Stimulated activated memory B cell treated with anti-CD40 and anti-IgM and Interleukin-4, amounts not matched to agents 10 μg/mL and 1 μg/mL and 100 μg/mL, for 72 hours (primary cell): ENCODE data around the gene PTGDR.

Experiments
- ATAC-seq: fragments of 150-1000 bp; cut with Tn5 transposase; 2 replicates; pipeline ENCODE4 v1.10.0; 2021
- H3K27ac Mint-ChIP-seq: one replicate; pipeline ENCODE4 v1.8.0; 2022; ENCODE audit warnings: mild to moderate bottlenecking, mixed read lengths
- H3K27me3 Mint-ChIP-seq: one replicate; pipeline ENCODE4 v1.8.0; 2022; ENCODE audit warnings: mixed read lengths
- H3K36me3 Mint-ChIP-seq: one replicate; pipeline ENCODE4 v1.8.0; 2022; ENCODE audit warnings: mixed read lengths
- H3K4me1 Mint-ChIP-seq: one replicate; pipeline ENCODE4 v1.8.0; 2022; ENCODE audit warnings: mixed read lengths
- H3K4me3 Mint-ChIP-seq: one replicate; pipeline ENCODE4 v1.8.0; 2022; ENCODE audit warnings: mild to moderate bottlenecking, moderate library complexity, mixed read lengths
- H3K9me3 Mint-ChIP-seq: one replicate; pipeline ENCODE4 v1.8.0; 2022; ENCODE audit warnings: mixed read lengths

PTGDR gene

DNA sequence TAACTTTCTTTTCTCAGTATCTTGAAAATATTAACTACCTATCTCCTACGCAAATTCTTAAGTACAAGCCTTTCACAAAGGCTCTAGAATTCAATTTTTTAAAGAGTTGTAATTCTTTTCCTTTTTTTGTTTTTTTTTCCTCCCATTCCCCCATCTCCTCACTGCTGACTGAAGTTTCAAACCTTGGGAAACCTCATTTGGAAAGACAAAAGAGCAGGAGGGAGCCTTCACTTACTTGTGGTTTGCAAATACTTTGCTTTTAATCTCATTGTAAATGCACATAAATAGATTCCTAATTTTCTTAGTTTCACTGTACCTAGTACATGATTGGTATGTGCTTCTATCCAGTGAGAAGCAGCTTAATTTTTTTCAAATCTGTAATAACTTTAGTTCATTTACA lies 15.8 kb upstream of the PTGDR start:
- Mint-ChIP-seq H3K4me1 (peaks cover 6% of the 10 kb centered on the region), H3K27ac (no peak overlapping the region), H3K9me3 (peaks cover 9% of the 10 kb centered on the region), H3K4me3 (no peak overlapping the region), H3K36me3 (peaks cover 4% of the 10 kb centered on the region), H3K27me3 (peaks cover 43% of the 10 kb centered on the region)
- no peak for ATAC-seq

DNA sequence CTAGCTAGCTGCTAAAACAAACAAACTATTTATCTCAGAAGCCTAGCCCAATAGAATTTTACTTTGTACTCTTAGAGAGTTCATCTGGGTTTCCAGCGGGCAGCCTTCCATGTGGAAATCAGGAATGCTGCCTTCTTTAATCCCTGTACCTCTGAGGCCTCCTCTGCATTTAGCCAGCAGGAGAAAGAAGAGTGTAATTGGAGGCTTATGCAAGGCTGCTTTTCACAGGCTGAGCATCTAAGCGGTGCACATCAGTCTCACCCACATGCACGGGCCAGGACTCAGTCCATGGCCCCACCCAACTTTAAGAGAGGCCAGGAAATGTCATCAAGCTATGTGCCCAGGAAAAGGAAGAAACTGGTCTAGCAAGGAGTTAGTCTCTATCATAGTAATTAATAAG lies 14.0 kb upstream of the PTGDR start:
- peaks cover under 1% of the 10 kb centered on the region for H3K4me1 Mint-ChIP-seq
- H3K9me3 Mint-ChIP-seq: peaks cover 5% of the 10 kb centered on the region
- no peak for ATAC-seq
- peaks cover 4% of the 10 kb centered on the region for H3K36me3 Mint-ChIP-seq
- peaks cover 35% of the 10 kb centered on the region for H3K27me3 Mint-ChIP-seq
- no peak overlapping the region for H3K4me3 Mint-ChIP-seq
- no peak overlapping the region for H3K27ac Mint-ChIP-seq

DNA sequence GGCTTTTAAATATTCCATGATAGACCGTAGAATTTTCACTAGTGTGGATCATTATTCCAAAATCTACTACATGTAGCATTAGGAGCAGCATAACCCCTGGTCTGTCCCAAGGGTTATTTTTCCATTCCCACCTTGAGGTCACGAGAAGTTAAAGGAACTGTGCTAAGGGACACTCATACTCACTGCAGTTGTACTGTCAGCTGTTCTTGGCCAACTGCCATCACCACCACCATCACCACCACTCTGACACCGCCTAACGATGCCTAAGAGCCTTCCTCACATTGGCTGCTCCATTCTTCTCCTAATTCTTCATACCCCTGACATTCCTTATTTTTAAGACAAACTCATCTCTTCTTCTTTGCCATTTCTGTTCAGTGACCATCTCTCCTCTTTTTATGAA lies 13.4 kb upstream of the PTGDR start:
- peaks cover 6% of the 10 kb centered on the region for H3K4me1 Mint-ChIP-seq
- no peak overlapping the region for H3K27ac Mint-ChIP-seq
- peaks cover 4% of the 10 kb centered on the region for H3K36me3 Mint-ChIP-seq
- peaks cover 5% of the 10 kb centered on the region for H3K9me3 Mint-ChIP-seq
- peaks cover 35% of the 10 kb centered on the region for H3K27me3 Mint-ChIP-seq
- ATAC-seq: no peak
- H3K4me3 Mint-ChIP-seq: no peak overlapping the region

DNA sequence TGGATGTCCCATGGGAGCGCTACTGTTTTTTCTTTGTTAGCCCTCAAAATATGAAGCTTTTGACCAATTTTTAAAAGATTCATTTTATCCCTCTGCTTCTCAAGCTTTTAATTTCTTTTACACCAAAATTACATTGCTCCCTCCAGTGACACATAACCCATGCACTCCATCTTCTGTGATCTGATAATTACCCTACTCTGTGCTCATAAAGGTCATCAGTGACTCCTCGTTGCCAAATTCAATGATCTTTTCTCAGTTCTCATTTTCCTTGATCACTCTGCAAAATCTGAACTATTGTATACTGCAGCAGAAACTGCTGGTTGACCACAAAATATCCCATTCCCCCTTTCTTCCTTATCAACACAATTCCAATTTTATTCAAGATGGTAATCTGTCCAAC lies 8.7 kb upstream of the PTGDR start:
- Mint-ChIP-seq H3K4me3 (no peak overlapping the region), H3K27ac (no peak overlapping the region), H3K4me1 (peaks cover 14% of the 10 kb centered on the region)

DNA sequence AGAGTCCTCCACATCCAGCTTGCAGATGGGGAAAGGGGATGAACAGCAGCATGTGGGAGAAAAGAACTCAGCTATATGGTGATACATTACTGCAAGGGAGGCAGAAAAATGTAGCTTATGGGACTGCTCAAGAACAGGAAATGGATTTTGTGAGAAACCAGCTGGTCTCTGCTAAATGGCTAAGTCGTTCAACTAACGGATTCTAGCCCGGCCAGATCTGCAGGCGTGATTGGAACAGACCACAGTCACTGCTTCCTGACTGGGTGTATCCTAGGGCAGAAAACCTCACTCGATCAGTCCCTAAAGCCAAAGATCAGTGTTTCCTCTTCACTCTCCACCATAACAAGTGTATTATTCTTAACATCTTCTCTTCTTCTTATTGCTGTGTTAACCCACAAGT lies 8.1 kb upstream of the PTGDR start:
- Mint-ChIP-seq H3K27me3 (peaks cover 10% of the 10 kb centered on the region), H3K27ac (no peak overlapping the region), H3K36me3 (peaks cover 4% of the 10 kb centered on the region), H3K9me3 (peaks cover 2% of the 10 kb centered on the region), H3K4me3 (no peak overlapping the region), H3K4me1 (peaks cover 14% of the 10 kb centered on the region)
- ATAC-seq: no peak

More for the DNA sequence above, 8.7 kb upstream of the PTGDR start:
- Mint-ChIP-seq H3K9me3 (peaks cover 5% of the 10 kb centered on the region), H3K36me3 (peaks cover 4% of the 10 kb centered on the region), H3K27me3 (peaks cover 16% of the 10 kb centered on the region)
- ATAC-seq: no peak

DNA sequence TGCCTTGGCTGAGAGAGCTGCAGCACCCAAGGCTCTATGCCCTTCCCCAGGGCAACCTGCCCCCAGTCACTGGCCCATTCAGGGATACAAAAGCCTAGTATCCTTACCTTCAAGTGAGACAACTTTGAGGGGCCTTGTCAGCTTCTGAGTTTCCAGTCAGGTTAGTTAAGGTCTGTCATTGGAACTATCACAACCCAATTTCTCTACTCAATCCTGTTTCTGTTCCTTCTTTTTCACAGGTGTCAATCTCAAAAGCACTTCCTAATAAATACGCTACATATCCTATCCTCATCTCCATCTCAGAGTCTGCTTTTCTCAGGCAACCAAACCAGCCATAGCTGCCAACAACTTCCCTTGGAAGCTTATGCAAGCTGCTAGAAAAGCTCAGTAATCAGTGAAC lies 4.9 kb upstream of the PTGDR start:
- ATAC-seq: no peak
- Mint-ChIP-seq H3K9me3 (no peaks in the 10 kb centered on the region), H3K36me3 (no peaks in the 10 kb centered on the region), H3K27ac (no peak overlapping the region), H3K27me3 (peaks cover 13% of the 10 kb centered on the region), H3K4me1 (peaks cover 21% of the 10 kb centered on the region), H3K4me3 (no peak overlapping the region)

DNA sequence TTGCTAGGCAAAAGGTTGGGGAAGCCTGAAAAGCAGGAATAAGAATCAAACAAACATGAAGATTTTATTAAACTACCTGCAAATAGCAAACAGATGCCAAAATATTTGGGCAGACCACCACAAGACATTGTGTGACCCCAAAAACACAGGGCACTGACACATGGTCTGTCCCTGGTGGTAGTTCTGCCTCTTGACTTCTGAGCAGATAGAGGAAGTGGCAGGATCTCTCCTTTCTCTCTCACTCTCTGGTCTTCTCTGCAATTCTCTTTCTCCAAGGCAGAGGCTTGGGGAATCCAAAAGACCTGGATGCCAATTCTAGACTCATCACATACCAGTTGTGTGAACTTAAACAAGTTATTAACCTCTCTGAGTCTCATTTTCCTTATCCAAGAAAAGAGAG lies 4.3 kb upstream of the PTGDR start:
- H3K36me3 Mint-ChIP-seq: no peaks in the 10 kb centered on the region
- no peak for ATAC-seq

DNA sequence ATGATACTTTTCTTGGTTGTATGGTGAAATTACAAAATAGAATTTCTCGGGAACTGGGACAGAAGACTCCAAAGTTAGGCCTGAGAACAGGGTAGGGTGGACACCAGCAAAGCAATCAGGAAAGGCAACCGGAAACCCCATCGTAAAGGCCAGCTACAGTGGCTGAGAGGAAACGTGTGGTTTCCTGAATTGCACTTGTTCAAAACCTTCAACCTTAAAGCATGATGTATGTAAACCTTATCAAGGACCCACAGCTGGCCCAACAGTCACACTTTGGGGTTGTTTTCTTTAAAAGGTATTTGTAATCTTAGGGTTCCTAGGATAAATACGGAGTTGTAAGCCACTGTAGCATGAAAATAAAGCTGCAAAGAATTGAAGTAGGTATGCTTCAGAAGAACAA lies 2.2 kb upstream of the PTGDR start:
- Mint-ChIP-seq H3K4me3 (no peak overlapping the region), H3K27me3 (peaks cover 33% of the 10 kb centered on the region), H3K27ac (no peak overlapping the region), H3K36me3 (no peaks in the 10 kb centered on the region), H3K9me3 (no peaks in the 10 kb centered on the region), H3K4me1 (peaks cover 29% of the 10 kb centered on the region)
- ATAC-seq: no peak

More for the DNA sequence above, 4.3 kb upstream of the PTGDR start:
- Mint-ChIP-seq H3K4me1 (peaks cover 26% of the 10 kb centered on the region), H3K27ac (no peak overlapping the region), H3K9me3 (no peaks in the 10 kb centered on the region), H3K4me3 (no peak overlapping the region), H3K27me3 (peaks cover 19% of the 10 kb centered on the region)

DNA sequence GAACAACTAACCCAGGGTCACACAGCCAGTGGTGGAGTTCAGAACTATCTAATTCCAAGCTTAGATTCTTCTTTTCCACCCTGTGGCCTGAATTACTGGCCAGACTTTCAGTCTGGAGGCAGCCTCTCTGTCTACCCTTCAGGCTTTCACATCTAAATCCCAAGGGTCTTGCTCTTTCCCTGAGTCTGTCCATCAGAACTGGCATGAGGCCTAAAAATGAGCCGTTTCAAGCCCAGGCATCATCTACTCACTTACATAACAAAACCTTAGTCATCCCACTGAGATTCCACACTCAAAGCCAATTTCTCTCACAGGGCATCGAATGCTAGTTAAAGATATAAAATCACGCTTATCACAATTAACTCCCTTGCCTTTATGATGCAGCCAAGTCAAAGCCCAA lies 1.3 kb upstream of the PTGDR start:
- Mint-ChIP-seq H3K36me3 (no peaks in the 10 kb centered on the region), H3K27me3 (peaks cover 33% of the 10 kb centered on the region), H3K27ac (no peak overlapping the region), H3K9me3 (no peaks in the 10 kb centered on the region), H3K4me3 (no peak overlapping the region), H3K4me1 (peaks cover 29% of the 10 kb centered on the region)
- ATAC-seq: no peak

DNA sequence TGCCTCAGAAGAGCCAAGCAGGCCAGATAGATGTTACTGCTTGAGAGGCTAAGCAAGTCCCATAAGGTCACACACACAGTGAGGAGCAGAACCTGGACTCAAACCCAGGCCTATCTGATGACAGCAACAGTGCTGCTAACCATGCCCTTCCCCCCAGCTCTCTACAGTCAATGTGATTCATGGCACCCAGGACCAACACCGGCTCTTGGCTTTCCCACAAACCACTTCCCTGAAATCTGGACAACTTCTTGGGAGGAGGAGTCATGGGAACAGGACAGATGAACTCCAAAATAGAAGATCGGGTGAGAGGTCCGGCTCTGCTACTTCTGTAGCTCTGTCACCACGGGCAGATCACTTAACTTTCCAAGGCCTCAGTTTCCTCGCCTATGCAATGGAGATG lies 716 bp upstream of the PTGDR start:
- H3K4me1 Mint-ChIP-seq: peaks cover 29% of the 10 kb centered on the region
- ATAC-seq: no peak
- peaks cover 33% of the 10 kb centered on the region for H3K27me3 Mint-ChIP-seq
- H3K27ac Mint-ChIP-seq: no peak overlapping the region
- no peak overlapping the region for H3K4me3 Mint-ChIP-seq
- H3K9me3 Mint-ChIP-seq: no peaks in the 10 kb centered on the region
- H3K36me3 Mint-ChIP-seq: no peaks in the 10 kb centered on the region

DNA sequence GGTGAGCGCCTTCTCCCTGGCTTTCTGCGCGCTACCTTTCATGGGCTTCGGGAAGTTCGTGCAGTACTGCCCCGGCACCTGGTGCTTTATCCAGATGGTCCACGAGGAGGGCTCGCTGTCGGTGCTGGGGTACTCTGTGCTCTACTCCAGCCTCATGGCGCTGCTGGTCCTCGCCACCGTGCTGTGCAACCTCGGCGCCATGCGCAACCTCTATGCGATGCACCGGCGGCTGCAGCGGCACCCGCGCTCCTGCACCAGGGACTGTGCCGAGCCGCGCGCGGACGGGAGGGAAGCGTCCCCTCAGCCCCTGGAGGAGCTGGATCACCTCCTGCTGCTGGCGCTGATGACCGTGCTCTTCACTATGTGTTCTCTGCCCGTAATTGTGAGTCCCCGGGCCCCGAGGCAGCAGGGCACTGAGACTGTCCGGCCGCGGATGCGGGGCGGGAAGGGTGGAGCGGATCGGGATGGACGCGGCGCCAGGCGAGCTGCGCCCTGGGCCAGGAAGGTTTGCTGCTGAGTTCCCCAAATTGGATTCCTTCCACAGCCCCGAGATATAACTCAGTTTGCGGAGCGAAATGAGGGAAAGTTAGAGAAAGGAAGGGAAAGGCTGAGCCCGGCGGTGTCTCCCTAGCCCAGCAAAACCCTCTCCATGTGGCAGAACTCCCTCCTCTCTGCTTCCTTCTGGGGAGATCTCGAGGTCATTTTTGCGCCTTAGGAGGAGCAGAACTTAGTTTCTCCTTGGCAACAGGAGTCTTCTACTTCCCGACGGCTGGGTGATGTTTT lies 972 bp downstream of the PTGDR start:
- no peak for ATAC-seq
- Mint-ChIP-seq H3K36me3 (no peaks in the 10 kb centered on the region), H3K9me3 (no peaks in the 10 kb centered on the region), H3K27me3 (peaks cover 47% of the 10 kb centered on the region), H3K4me3 (peak overlapping the region; percentile 16), H3K27ac (no peak overlapping the region), H3K4me1 (peaks cover 22% of the 10 kb centered on the region)

DNA sequence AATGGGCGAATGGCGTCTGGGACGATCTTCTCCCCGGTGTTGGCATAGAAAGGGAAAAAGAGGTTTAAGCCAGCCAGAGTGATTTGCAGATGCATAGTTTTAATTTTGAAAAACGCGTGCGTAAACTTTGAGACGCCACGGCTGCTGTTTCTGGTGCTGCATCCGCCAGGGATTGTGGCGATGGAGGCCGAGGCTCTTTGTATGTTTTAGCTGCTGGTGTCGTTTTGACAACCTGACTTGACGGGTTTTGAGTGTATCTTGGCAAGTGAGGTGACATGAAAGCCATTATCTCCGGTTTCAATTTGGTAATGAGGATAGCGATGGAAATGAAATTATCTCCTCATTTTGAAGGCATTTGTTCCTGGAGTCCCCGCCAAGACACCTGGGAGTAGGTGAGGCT lies 1.6 kb downstream of the PTGDR start:
- Mint-ChIP-seq H3K9me3 (no peaks in the 10 kb centered on the region), H3K27me3 (peaks cover 50% of the 10 kb centered on the region), H3K27ac (no peak overlapping the region)

DNA sequence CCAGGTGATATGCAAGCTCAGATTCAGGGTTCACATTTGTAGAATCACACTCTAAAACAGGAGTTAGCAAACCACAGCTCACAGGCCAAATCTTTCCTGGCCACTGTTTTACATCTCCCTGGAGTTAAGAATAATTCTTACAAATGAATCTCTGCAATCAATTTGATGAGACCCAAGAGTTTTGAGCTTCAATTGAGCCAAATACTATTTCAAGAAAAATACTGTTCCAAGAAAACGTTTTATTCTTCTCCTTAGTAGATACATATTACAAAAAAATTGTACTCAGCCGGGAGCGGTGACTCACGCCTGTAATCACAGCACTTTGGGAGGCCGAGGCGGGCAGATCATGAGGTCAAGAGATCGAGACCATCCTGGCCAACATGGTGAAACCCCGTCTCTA lies 2.5 kb downstream of the PTGDR start:
- no peaks in the 10 kb centered on the region for H3K36me3 Mint-ChIP-seq
- H3K4me1 Mint-ChIP-seq: peaks cover 22% of the 10 kb centered on the region
- ATAC-seq: no peak
- H3K9me3 Mint-ChIP-seq: no peaks in the 10 kb centered on the region
- no peak overlapping the region for H3K27ac Mint-ChIP-seq
- H3K4me3 Mint-ChIP-seq: no peak overlapping the region
- peaks cover 50% of the 10 kb centered on the region for H3K27me3 Mint-ChIP-seq

More for the DNA sequence above, 1.6 kb downstream of the PTGDR start:
- H3K4me1 Mint-ChIP-seq: peaks cover 22% of the 10 kb centered on the region
- H3K4me3 Mint-ChIP-seq: no peak overlapping the region
- no peak for ATAC-seq
- H3K36me3 Mint-ChIP-seq: no peaks in the 10 kb centered on the region

DNA sequence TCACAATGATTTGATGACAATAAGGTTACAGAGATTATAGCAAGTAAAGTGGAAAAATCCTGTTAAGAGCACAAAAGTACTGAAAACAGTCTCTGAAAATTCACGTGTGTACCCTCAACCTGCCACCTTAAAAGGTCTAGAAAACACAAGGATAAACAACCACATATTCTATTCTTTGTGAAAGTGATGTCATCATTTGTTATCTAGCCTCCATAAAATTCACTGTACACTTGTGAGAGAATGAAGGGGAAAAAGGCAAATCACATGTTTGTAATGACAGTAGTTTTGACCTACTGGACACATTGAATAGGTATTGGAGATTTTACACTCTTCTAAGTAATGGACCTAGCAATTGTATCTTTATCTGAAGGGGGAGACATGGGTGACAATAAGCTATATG lies 4.0 kb downstream of the PTGDR start:
- H3K27ac Mint-ChIP-seq: no peak overlapping the region
- H3K4me1 Mint-ChIP-seq: peaks cover 15% of the 10 kb centered on the region
- H3K36me3 Mint-ChIP-seq: no peaks in the 10 kb centered on the region
- no peak overlapping the region for H3K4me3 Mint-ChIP-seq
- no peaks in the 10 kb centered on the region for H3K9me3 Mint-ChIP-seq
- no peak for ATAC-seq
- peaks cover 48% of the 10 kb centered on the region for H3K27me3 Mint-ChIP-seq

DNA sequence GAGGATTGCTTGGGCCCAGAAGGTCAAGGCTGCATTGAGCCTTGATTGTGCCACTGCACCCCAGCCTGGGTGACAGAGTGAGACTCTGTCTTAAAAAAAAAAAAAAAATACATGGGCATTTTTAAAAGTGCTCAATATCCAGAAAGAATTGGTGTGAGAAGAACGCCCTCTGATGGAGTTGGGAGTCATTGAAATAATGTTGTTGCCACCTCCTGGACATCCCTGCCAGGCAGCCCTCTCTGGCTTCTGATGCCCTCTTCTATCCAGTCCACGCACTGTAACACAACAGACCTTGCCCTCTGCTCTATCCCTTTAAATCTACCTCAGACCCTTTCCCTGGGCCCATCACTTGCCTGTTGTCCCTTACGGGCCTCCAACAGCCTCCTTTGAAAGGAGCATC lies 4.9 kb downstream of the PTGDR start:
- Mint-ChIP-seq H3K36me3 (no peaks in the 10 kb centered on the region), H3K27ac (no peak overlapping the region), H3K27me3 (peaks cover 41% of the 10 kb centered on the region), H3K4me1 (peaks cover 15% of the 10 kb centered on the region), H3K4me3 (no peak overlapping the region), H3K9me3 (no peaks in the 10 kb centered on the region)
- ATAC-seq: no peak

DNA sequence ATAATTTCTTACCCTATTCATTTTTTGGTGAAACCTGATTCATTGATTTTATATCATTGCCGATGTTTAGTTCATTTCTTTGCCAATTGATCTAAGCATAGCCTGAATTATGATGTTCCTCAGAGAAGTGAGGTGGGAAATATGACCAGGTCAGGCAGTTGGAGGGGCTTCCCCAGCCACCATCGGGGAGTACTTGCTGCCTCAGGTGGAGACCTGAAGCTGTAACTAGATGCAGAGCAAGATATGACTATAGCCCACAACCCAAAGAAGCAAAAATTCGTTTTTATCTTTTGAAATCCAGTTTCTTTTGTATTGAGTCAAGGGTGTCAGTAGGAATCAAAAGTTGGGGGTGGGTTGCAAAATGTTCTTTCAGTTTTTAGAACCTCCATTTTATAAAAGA lies 7.9 kb downstream of the PTGDR start:
- Mint-ChIP-seq H3K27ac (no peak overlapping the region), H3K9me3 (no peaks in the 10 kb centered on the region)

More for the DNA sequence above, 7.9 kb downstream of the PTGDR start:
- Mint-ChIP-seq H3K4me3 (no peak overlapping the region), H3K4me1 (no peaks in the 10 kb centered on the region), H3K27me3 (peaks cover 29% of the 10 kb centered on the region), H3K36me3 (no peaks in the 10 kb centered on the region)
- no peak for ATAC-seq
